Neural progenitor cell (in vitro differentiated cells): Measurements from ENCODE around the gene DISC1. TPM values are rescaled to one million over a fixed set of nuclear protein-coding genes. Genes with fewer than 3 reads are reported as not detected.

Source experiments
- DNase-seq: peaks from one replicate; pipeline ENCODE4 v3.0.0-alpha.2; 2016; ENCODE audit warnings: low spot score
- H2AFZ ChIP-seq: fragments of 200-600 bp; sonication (generic); replicated peaks from 2 replicates; pipeline ENCODE4 v1.6.1; 2016; ENCODE audit warnings: antibody characterized with exemption
- H3F3A ChIP-seq: fragments of 200-600 bp; sonication (generic); 2 replicates; pipeline ENCODE4 v1.6.1; 2016; ENCODE audit warnings: antibody characterized with exemption, low read depth
- H3K27ac ChIP-seq: fragments of 200-600 bp; sonication (generic); 2 replicates; pipeline ENCODE4 v1.5.1; 2016; ENCODE audit warnings: mild to moderate bottlenecking
- H3K27me3 ChIP-seq: fragments of 200-600 bp; sonication (generic); 2 replicates; pipeline ENCODE4 v1.6.1; 2016; ENCODE audit warnings: mild to moderate bottlenecking, moderate library complexity
- H3K36me3 ChIP-seq: fragments of 200-600 bp; sonication (generic); 2 replicates; pipeline ENCODE4 v1.5.1; 2016
- H3K4me1 ChIP-seq: fragments of 200-600 bp; sonication (generic); 2 replicates; pipeline ENCODE4 v1.6.1; 2016; ENCODE audit warnings: mixed run types
- H3K4me2 ChIP-seq: fragments of 200-600 bp; sonication (generic); 2 replicates; pipeline ENCODE4 v1.6.1; 2016
- H3K4me3 ChIP-seq: fragments of 200-600 bp; sonication (generic); 2 replicates; pipeline ENCODE4 v1.5.1; 2016
- H3K79me2 ChIP-seq: fragments of 200-600 bp; sonication (generic); 2 replicates; pipeline ENCODE4 v1.6.1; 2016; ENCODE audit warnings: low read depth
- H3K9ac ChIP-seq: fragments of 200-600 bp; sonication (generic); 2 replicates; pipeline ENCODE4 v1.6.1; 2016
- H3K9me3 ChIP-seq: fragments of 200-600 bp; sonication (generic); 2 replicates; pipeline ENCODE4 v1.5.1; 2016; ENCODE audit warnings: low read depth
- H4K20me1 ChIP-seq: fragments of 200-600 bp; sonication (generic); 2 replicates; pipeline ENCODE4 v1.6.1; 2016; ENCODE audit warnings: low read depth
- H3K27ac Mint-ChIP-seq: 3 replicates; pipeline ENCODE4 v1.8.0; 2021; ENCODE audit warnings: mixed read lengths
- H3K27me3 Mint-ChIP-seq: 2 replicates; pipeline ENCODE4 v1.8.0; 2022; ENCODE audit warnings: low read depth, mild to moderate bottlenecking, inconsistent platforms, moderate library complexity, mixed read lengths; ENCODE audit not compliant: insufficient read depth
- H3K36me3 Mint-ChIP-seq: 3 replicates; pipeline ENCODE4 v1.8.0; 2021; ENCODE audit warnings: mixed read lengths
- H3K4me1 Mint-ChIP-seq: 3 replicates; pipeline ENCODE4 v1.8.0; 2021; ENCODE audit warnings: mixed read lengths
- H3K4me3 Mint-ChIP-seq: 3 replicates; pipeline ENCODE4 v1.8.0; 2021; ENCODE audit warnings: mild to moderate bottlenecking, moderate library complexity, mixed read lengths
- H3K9me3 Mint-ChIP-seq: 3 replicates; pipeline ENCODE4 v1.8.0; 2020; ENCODE audit warnings: mixed read lengths
- CTCF ChIP-seq: fragments of 200-600 bp; sonication (generic); IDR thresholded peaks from 2 replicates; pipeline ENCODE4 v1.5.1; 2017; ENCODE audit warnings: antibody characterized with exemption, mild to moderate bottlenecking
- EZH2 ChIP-seq: fragments of 200-600 bp; sonication (generic); IDR thresholded peaks from 2 replicates; pipeline ENCODE4 v1.6.1; 2017; ENCODE audit warnings: antibody characterized with exemption, mild to moderate bottlenecking, moderate library complexity
- EZH2phosphoT487 ChIP-seq: fragments of 200-600 bp; sonication (generic); IDR thresholded peaks from 2 replicates; pipeline ENCODE4 v1.6.1; 2017; ENCODE audit warnings: antibody characterized with exemption
- total RNA-seq: library from RNA; depleted of rRNA; stranded (reverse); fragments of >200 nt; gene quantifications from 2 replicates; pipeline ENCODE4 v1.2.3, GENCODE V29; 2015; ENCODE audit warnings: low replicate concordance

Gene DISC1
- total RNA-seq, 1 donor from 2014 or later = 1.8 TPM

- H3K4me1 Mint-ChIP-seq = peaks cover 4% of the 10 kb centered on the region
- DNase-seq = no peak
- no peak for TF ChIP-seq EZH2
- no peak for TF ChIP-seq CTCF
- TF ChIP-seq EZH2phosphoT487 = no peak
- no peaks in the 10 kb centered on the region for H3K9me3 Mint-ChIP-seq
- H3K36me3 Mint-ChIP-seq = no peaks in the 10 kb centered on the region
- Histone ChIP-seq H4K20me1 (no peaks in the 10 kb centered on the region), H3K4me1 (no peaks in the 10 kb centered on the region), H3K4me3 (no peak overlapping the region), H3K27ac (no peak overlapping the region), H3F3A (no peaks in the 10 kb centered on the region), H3K9me3 (no peaks in the 10 kb centered on the region), H2AFZ (no peak overlapping the region), H3K9ac (no peak overlapping the region), H3K79me2 (no peaks in the 10 kb centered on the region), H3K4me2 (no peak overlapping the region), H3K27me3 (no peaks in the 10 kb centered on the region), H3K36me3 (no peaks in the 10 kb centered on the region)
- no peak overlapping the region for H3K4me3 Mint-ChIP-seq
- no peaks in the 10 kb centered on the region for H3K27me3 Mint-ChIP-seq
- H3K27ac Mint-ChIP-seq = no peak overlapping the region
Measured at GRCh38 chr1:231678011-231678432, 51.4 kb downstream of the DISC1 start.

GRCh38 chr1:231679109-231679508, 52.5 kb downstream of the DISC1 start:
- H4K20me1 ChIP-seq = no peaks in the 10 kb centered on the region
- no peak overlapping the region for H3K4me3 ChIP-seq
- H3K27me3 Mint-ChIP-seq = no peaks in the 10 kb centered on the region
- H3K4me1 Mint-ChIP-seq = peaks cover 4% of the 10 kb centered on the region
- no peaks in the 10 kb centered on the region for H3K79me2 ChIP-seq
- H3K27ac ChIP-seq = no peak overlapping the region
- H3K9me3 Mint-ChIP-seq = no peaks in the 10 kb centered on the region
- no peaks in the 10 kb centered on the region for H3K4me1 ChIP-seq
- H3K27ac Mint-ChIP-seq = no peak overlapping the region
- no peak overlapping the region for H3K4me2 ChIP-seq
- no peak for DNase-seq
- no peaks in the 10 kb centered on the region for H3K36me3 ChIP-seq
- H3K27me3 ChIP-seq = no peaks in the 10 kb centered on the region
- TF ChIP-seq CTCF = no peak
- TF ChIP-seq EZH2 = no peak
- TF ChIP-seq EZH2phosphoT487 = no peak
- H2AFZ ChIP-seq = no peak overlapping the region
- H3K36me3 Mint-ChIP-seq = no peaks in the 10 kb centered on the region
- H3K4me3 Mint-ChIP-seq = no peak overlapping the region
- no peak overlapping the region for H3K9ac ChIP-seq
- H3F3A ChIP-seq = no peaks in the 10 kb centered on the region
- H3K9me3 ChIP-seq = no peaks in the 10 kb centered on the region

DNA sequence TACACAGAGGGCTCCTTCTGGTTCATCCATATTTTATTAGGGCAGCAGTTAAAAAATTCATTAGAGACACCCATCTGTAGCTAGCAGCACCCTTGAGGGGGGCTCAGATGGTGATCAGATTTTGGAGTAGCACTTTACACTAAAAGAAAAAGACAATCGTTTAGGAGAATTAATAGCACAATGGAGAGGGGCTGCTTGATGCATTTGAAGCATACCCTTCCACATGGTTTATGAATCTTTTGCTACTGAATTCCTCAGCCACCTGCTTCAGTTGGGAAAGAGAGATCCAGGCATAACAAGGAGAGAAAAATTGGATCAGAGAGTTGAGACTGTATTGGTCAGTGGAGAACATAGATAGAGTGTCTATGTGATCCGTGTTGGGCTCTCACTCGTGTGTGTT, 54.4 kb downstream of the DISC1 start:
- Mint-ChIP-seq H3K27me3 (no peaks in the 10 kb centered on the region), H3K27ac (no peak overlapping the region), H3K4me3 (no peak overlapping the region), H3K4me1 (peaks cover 4% of the 10 kb centered on the region), H3K9me3 (no peaks in the 10 kb centered on the region), H3K36me3 (no peaks in the 10 kb centered on the region)
- no peak for DNase-seq
- no peaks in the 10 kb centered on the region for H3F3A ChIP-seq
- H3K4me1 ChIP-seq = no peaks in the 10 kb centered on the region
- no peak overlapping the region for H3K4me2 ChIP-seq
- H2AFZ ChIP-seq = no peak overlapping the region
- no peaks in the 10 kb centered on the region for H3K36me3 ChIP-seq
- H3K27me3 ChIP-seq = no peaks in the 10 kb centered on the region
- H3K79me2 ChIP-seq = no peaks in the 10 kb centered on the region
- H3K4me3 ChIP-seq = no peak overlapping the region
- TF ChIP-seq CTCF = no peak
- TF ChIP-seq EZH2 = no peak
- no peak for TF ChIP-seq EZH2phosphoT487
- no peak overlapping the region for H3K27ac ChIP-seq
- no peaks in the 10 kb centered on the region for H4K20me1 ChIP-seq
- H3K9ac ChIP-seq = no peak overlapping the region
- H3K9me3 ChIP-seq = no peaks in the 10 kb centered on the region
